ENCODE measurements around the gene CDKN2B-AS1. TPM values are rescaled to one million over a fixed set of nuclear protein-coding genes. Genes with fewer than 3 reads are reported as not detected.

CDKN2B-AS1 gene
- total and polyA plus RNA-seq, 2 donors from 2014 or later = 0.82 TPM; not detected in 1

DNA sequence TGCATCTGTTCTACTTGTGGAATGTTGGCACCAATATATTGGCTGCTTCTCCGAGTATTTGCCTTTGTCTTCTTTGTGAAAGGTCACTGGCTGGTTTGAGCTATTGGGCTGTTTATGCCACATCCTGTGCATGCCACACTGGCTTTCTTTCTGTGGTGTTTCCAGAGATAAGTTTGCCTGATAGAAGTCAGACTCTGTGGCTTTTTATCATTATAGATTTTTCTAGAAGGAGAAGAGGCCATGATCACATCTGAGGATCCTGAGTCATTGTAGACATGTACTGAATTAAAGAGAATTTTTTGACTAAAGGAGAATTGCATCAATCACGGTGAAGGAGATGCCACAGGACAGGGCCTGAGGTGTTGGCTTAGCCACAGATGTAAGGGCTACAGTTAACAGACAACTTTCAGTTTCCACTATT, 41.0 kb downstream of the CDKN2B-AS1 start:
- Histone ChIP-seq H3K9ac (ENCODE audit: low read length in 3 of 3) (no peak overlapping the region), H3K36me3 (ENCODE audit: control insufficient read depth in 2 of 3, insufficient read depth in 3 of 3, low read length in 3 of 3) (no peaks in the 10 kb centered on the region), H3K9me3 (ENCODE audit: control insufficient read depth in 2 of 3, insufficient read depth in 1 of 3, low read length in 3 of 3) (no peaks in the 10 kb centered on the region), H3K27ac (ENCODE audit: low read depth in 2 of 2, low read length in 2 of 2) (no peak overlapping the region), H3K27me3 (ENCODE audit: control insufficient read depth, insufficient read depth, low read length) (no peaks in the 10 kb centered on the region), H3K4me1 (ENCODE audit: control insufficient read depth in 2 of 3, insufficient read depth in 2 of 3, low read depth in 1 of 3, low read length in 3 of 3) (no peaks in the 10 kb centered on the region), H3K4me3 (ENCODE audit: low read length in 3 of 3) (no peak overlapping the region)
- TF ChIP-seq, protein P1, sequence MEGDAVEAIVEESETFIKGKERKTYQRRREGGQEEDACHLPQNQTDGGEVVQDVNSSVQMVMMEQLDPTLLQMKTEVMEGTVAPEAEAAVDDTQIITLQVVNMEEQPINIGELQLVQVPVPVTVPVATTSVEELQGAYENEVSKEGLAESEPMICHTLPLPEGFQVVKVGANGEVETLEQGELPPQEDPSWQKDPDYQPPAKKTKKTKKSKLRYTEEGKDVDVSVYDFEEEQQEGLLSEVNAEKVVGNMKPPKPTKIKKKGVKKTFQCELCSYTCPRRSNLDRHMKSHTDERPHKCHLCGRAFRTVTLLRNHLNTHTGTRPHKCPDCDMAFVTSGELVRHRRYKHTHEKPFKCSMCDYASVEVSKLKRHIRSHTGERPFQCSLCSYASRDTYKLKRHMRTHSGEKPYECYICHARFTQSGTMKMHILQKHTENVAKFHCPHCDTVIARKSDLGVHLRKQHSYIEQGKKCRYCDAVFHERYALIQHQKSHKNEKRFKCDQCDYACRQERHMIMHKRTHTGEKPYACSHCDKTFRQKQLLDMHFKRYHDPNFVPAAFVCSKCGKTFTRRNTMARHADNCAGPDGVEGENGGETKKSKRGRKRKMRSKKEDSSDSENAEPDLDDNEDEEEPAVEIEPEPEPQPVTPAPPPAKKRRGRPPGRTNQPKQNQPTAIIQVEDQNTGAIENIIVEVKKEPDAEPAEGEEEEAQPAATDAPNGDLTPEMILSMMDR (IDR thresholded peaks at IDR 0.05; ENCODE audit: borderline replicate concordance, extremely low read depth, insufficient read depth) = no peak
- intact Hi-C loops (cut with DNase I) = no loop called here
- FAIRE-seq = no peak
- no peak for DNase-seq

DNA sequence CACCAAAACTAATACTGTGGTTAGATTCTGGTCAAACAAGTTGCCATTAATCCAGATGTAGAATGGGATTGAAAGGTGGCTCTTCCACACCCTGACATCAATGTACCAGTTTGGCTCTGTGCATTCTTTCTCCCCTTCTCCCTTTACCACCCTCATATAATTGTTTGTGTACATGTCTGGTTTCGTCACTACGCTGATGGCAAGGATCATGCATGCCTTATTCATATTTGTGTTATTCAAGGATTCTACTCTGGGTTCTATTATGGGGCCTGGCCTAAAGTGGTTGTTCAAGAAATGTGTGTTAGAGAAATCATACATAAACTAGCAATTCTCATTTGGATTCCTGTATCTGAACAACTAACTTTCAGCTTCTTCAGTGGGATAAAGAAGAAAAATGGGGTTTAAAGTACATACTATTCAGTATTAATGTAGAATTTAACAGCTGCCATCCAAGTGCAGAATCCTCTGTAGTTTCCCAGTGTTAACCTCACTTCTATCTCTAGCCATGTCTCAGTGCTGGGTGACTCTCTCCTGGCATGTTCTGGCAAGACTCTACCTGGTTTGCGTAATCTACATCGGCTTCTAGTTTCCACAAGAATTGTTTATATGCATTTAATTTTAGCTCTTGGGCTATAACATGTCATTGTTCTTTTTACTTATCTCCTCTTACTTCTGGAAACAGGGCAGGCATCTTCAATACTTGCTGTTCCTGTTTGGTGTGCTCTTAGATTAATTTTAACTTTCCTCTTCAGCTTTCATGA, 42.5 kb downstream of the CDKN2B-AS1 start:
- no peak overlapping the region for H3K27ac ChIP-seq (ENCODE audit: low read depth in 2 of 2, low read length in 2 of 2)
- no peaks in the 10 kb centered on the region for H3K9me3 ChIP-seq (ENCODE audit: control insufficient read depth in 2 of 3, insufficient read depth in 1 of 3, low read length in 3 of 3)
- no peak for FAIRE-seq

DNA sequence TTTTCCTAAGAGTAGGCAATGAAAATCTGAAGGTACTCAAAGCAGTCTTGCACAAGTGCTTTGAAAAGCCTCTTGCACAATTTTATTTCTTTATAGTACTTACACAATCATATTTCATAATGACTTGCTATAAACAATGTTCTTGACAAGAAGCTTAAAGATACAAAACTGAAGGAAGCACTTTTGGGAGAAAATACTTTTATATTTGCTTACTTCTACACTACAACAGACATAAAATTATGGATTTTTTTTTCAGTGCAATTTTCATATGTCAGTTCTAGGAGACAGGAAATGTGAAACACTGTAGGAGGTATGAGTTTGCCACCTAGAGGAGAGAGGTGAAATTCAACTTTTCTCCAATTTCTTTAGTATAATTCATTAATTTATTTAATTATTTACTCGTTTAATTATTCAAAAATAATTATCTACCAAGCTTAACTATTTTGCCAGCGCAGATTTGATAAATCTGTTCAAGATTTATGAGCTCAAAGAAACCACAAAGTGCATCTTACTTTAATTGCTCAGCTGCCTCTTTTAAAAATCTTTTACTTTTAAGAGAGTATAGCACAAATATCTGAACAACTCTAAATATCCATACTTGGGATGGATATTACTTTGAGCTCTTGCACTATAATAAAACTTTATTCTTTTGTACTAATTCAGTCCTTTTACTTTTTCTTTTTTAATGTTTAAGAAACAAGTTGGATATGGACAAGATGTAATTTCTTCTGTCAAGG, 43.5 kb downstream of the CDKN2B-AS1 start:
- Histone ChIP-seq H3K4me3 (ENCODE audit: low read length in 3 of 3) (no peak overlapping the region), H3K9me3 (ENCODE audit: control insufficient read depth in 2 of 3, insufficient read depth in 1 of 3, low read length in 3 of 3) (no peaks in the 10 kb centered on the region), H3K36me3 (ENCODE audit: control insufficient read depth in 2 of 3, insufficient read depth in 3 of 3, low read length in 3 of 3) (no peaks in the 10 kb centered on the region), H3K27me3 (ENCODE audit: control insufficient read depth, insufficient read depth, low read length) (no peaks in the 10 kb centered on the region), H3K4me1 (ENCODE audit: control insufficient read depth in 2 of 3, insufficient read depth in 2 of 3, low read depth in 1 of 3, low read length in 3 of 3) (no peaks in the 10 kb centered on the region), H3K9ac (ENCODE audit: low read length in 3 of 3) (no peak overlapping the region), H3K27ac (ENCODE audit: low read depth in 2 of 2, low read length in 2 of 2) (no peak overlapping the region)
- peak; percentile 96 for FAIRE-seq
- intact Hi-C loops (cut with DNase I) = no loop called here
- TF ChIP-seq, protein P1 (IDR thresholded peaks at IDR 0.05; ENCODE audit: borderline replicate concordance, extremely low read depth, insufficient read depth) = peak; percentile 30
- DNase-seq = peak in 2 of 5 donors; percentile 7 to 15

More for the DNA sequence above, 42.5 kb downstream of the CDKN2B-AS1 start:
- intact Hi-C loops (cut with DNase I) = no loop called here
- TF ChIP-seq, protein P1 (IDR thresholded peaks at IDR 0.05; ENCODE audit: borderline replicate concordance, extremely low read depth, insufficient read depth) = no peak
- Histone ChIP-seq H3K36me3 (ENCODE audit: control insufficient read depth in 2 of 3, insufficient read depth in 3 of 3, low read length in 3 of 3) (no peaks in the 10 kb centered on the region), H3K9ac (ENCODE audit: low read length in 3 of 3) (no peak overlapping the region), H3K27me3 (ENCODE audit: control insufficient read depth, insufficient read depth, low read length) (no peaks in the 10 kb centered on the region), H3K4me3 (ENCODE audit: low read length in 3 of 3) (no peak overlapping the region), H3K4me1 (ENCODE audit: control insufficient read depth in 2 of 3, insufficient read depth in 2 of 3, low read depth in 1 of 3, low read length in 3 of 3) (no peaks in the 10 kb centered on the region)
- DNase-seq = no peak

Measured in kidney (tissue), 14 donors.